Epithelial cell of prostate (primary cell): ENCODE results near the gene TTLL6.
"Not testable (repeated sequence)": the region's sequence is repeated elsewhere in the genome, so short reads cannot be mapped to it uniquely, and the experiment has no call there.

Source experiments
- DNase-seq: peaks from one replicate; pipeline ENCODE4 v3.0.0-alpha.2; 2011; ENCODE audit warnings: low read depth, low spot score
- H3K27ac ChIP-seq: fragments of 450-650 bp; 2 replicates; pipeline ENCODE4 v1.5.1; 2017; ENCODE audit warnings: mild to moderate bottlenecking

Gene TTLL6

GRCh38 chr17:48726114-48726915, 90.7 kb downstream of the TTLL6 start:
- no peak for DNase-seq
- no peak overlapping the region for H3K27ac ChIP-seq

- H3K27ac ChIP-seq: no peak overlapping the region
- DNase-seq: no peak
Observed at GRCh38 chr17:48725288-48726064, 91.6 kb downstream of the TTLL6 start.

GRCh38 chr17:48725004-48725287, 92.1 kb downstream of the TTLL6 start:
- no peak for DNase-seq
- H3K27ac ChIP-seq: no peak overlapping the region

GRCh38 chr17:48724251-48725003, 92.6 kb downstream of the TTLL6 start:
- H3K27ac ChIP-seq: peak overlapping the region; percentile 85
- DNase-seq: no peak

GRCh38 chr17:48723423-48724250, 93.4 kb downstream of the TTLL6 start:
- H3K27ac ChIP-seq: peak overlapping the region; percentile 85
- no peak for DNase-seq

- peak within 1 kb of the TSS; percentile 85 for H3K27ac ChIP-seq
- no peak for DNase-seq
Observed at GRCh38 chr17:48722915-48723422, 94.1 kb downstream of the TTLL6 start, which contains the start of gene PRAC2. TSS of gene PRAC2 (plus strand) at chr17:48723185. CDS start at chr17:48724411, 1,226 bp downstream.

- peak; percentile 70 for DNase-seq
- H3K27ac ChIP-seq: peak within 1 kb of the TSS; percentile 85
Observed at GRCh38 chr17:48722201-48722907, 94.7 kb downstream of the TTLL6 start, which contains the start of gene PRAC1. TSS of gene PRAC1 (minus strand) at chr17:48722518. CDS start at chr17:48722392, 126 bp downstream.

- no peak for DNase-seq
- peak overlapping the region; percentile 85 for H3K27ac ChIP-seq
Observed at GRCh38 chr17:48721009-48721402, 96.0 kb downstream of the TTLL6 start.

- H3K27ac ChIP-seq: peak overlapping the region; percentile 85
- no peak for DNase-seq
Observed at GRCh38 chr17:48720266-48721008, 96.6 kb downstream of the TTLL6 start.

- H3K27ac ChIP-seq: peak overlapping the region; percentile 85
- DNase-seq: no peak
Observed at GRCh38 chr17:48719642-48720265, 97.3 kb downstream of the TTLL6 start.

- H3K27ac ChIP-seq: peak overlapping the region; percentile 85
- no peak for DNase-seq
Observed at GRCh38 chr17:48718761-48719641, 98.0 kb downstream of the TTLL6 start.

- H3K27ac ChIP-seq: peak overlapping the region; percentile 85
- no peak for DNase-seq
Observed at GRCh38 chr17:48718227-48718760, 98.7 kb downstream of the TTLL6 start.

GRCh38 chr17:48717367-48718226, 99.4 kb downstream of the TTLL6 start:
- DNase-seq: no peak

GRCh38 chr17:48716549-48716948, 100.5 kb downstream of the TTLL6 start:
- H3K27ac ChIP-seq, DNase-seq: not testable (repeated sequence)

More at GRCh38 chr17:48717367-48718226, 99.4 kb downstream of the TTLL6 start:
- peak overlapping the region; percentile 85 for H3K27ac ChIP-seq

- DNase-seq: no peak
Observed at GRCh38 chr17:48715496-48716399, 101.3 kb downstream of the TTLL6 start.

More at GRCh38 chr17:48715496-48716399, 101.3 kb downstream of the TTLL6 start:
- no peak overlapping the region for H3K27ac ChIP-seq
